Omental fat pad (tissue), 4 donors: ENCODE data around the gene PRDM16. TPM values are rescaled to one million over a fixed set of nuclear protein-coding genes. Genes with fewer than 3 reads are reported as not detected.
A peak's percentile ranks its signal among the peaks of the same experiment; 100 is the strongest.

Experiments used
- ATAC-seq: fragments of 150-250 bp; one replicate; pipeline ENCODE4 v1.9.1; 2016; ENCODE audit warnings: mild to moderate bottlenecking, moderate library complexity; ENCODE audit not compliant: low FRiP score
- DNase-seq: peaks from one replicate; pipeline ENCODE4 v3.0.0-alpha.2; 2019; ENCODE audit warnings: low spot score
- CTCF ChIP-seq, 3 donors: fragments of 450-650 bp; IDR thresholded peaks; one replicate each; pipeline ENCODE4 v1.5.1; 2016 to 2017; ENCODE audit warnings: antibody characterized with exemption in 3 of 3, mild to moderate bottlenecking in 3 of 3, moderate library complexity in 2 of 3
- total RNA-seq, 4 donors: library from RNA; depleted of rRNA; stranded (reverse); fragments of >200 nt; gene quantifications; one replicate each; pipeline ENCODE4 v1.1.0, GENCODE V29; 2016

Gene PRDM16
- total RNA-seq, 4 donors from 2014 or later, result 0.19 to 3.8 (median 1.8) TPM

GRCh38 chr1:3349161-3349967 is 280.4 kb downstream of the PRDM16 start:
- no peak for ATAC-seq

GRCh38 chr1:3349968-3350299 is 280.9 kb downstream of the PRDM16 start:
- TF ChIP-seq CTCF (IDR thresholded peaks at IDR 0.05), result no peak
- ATAC-seq (no peak), DNase-seq (no peak)

More at GRCh38 chr1:3349161-3349967, 280.4 kb downstream of the PRDM16 start:
- TF ChIP-seq CTCF (IDR thresholded peaks at IDR 0.05), result no peak
- DNase-seq, result no peak

GRCh38 chr1:3350506-3351261 is 281.7 kb downstream of the PRDM16 start:
- TF ChIP-seq CTCF (IDR thresholded peaks at IDR 0.05), result no peak
- no peak for DNase-seq
- ATAC-seq, result no peak

DNA sequence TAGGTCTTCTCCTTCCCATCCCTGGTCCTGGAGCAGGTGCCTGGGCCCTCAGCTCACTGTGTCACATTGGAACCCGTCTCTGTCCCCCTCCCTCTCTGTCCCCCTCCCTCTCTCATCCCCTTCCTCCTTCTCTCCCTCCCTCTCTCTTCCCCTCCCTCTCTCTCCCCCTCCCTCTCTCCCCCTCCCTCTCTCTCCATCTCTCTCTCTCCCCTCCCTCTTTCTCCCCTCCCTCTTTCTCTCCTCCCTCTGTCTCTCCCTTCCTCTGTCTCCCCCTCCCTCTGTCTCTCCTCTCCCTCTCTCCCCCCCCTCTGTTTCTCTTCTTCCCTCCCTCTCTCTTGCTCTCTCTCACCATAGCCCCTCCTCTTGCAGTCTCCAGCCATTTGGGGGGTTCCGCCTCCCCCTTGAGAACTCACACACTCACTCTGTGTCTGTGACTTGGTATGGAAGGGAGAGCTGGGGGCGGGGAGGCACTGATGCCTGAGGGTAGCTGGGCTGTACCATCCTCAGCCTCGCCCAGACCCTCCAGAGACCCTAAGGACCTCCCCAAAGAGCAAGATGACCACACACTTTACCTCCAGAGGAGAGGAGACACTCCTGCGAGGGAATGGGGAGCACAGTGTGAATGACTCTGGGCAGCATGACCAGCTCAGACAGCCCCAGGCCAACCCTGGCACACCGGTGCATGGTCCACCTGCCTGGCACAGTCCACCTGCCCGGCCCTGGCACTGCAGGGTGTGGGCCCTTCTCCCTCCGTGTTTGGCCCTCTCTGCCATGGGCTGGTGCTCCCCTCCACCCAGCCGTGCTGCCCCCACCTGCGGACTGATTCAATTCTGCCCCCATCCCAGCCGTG is 282.7 kb downstream of the PRDM16 start:
- no peak for DNase-seq
- no peak for ATAC-seq
- TF ChIP-seq CTCF (IDR thresholded peaks at IDR 0.05), result no peak

- ATAC-seq (peak; percentile 74), DNase-seq (no peak)
- no peak for TF ChIP-seq CTCF (IDR thresholded peaks at IDR 0.05)
Measured at GRCh38 chr1:3352299-3352951, 283.4 kb downstream of the PRDM16 start.

GRCh38 chr1:3352952-3353331 is 283.9 kb downstream of the PRDM16 start:
- DNase-seq (no peak), ATAC-seq (no peak)
- TF ChIP-seq CTCF (IDR thresholded peaks at IDR 0.05), result no peak
